ENCODE data around the gene ETV3. TPM values are rescaled to one million over a fixed set of nuclear protein-coding genes. Genes with fewer than 3 reads are reported as not detected.

ETV3 gene
- total RNA-seq, 1 experiment from 2014 or later = 21.2 TPM

GRCh38 chr1:157085421-157085820 is 52.8 kb downstream of the ETV3 start:
- H3K4me2 ChIP-seq (ENCODE audit: low read length) = no peak overlapping the region
- TF ChIP-seq CTCF (IDR thresholded peaks at IDR 0.05 in 2 of 3, conservative IDR thresholded peaks at IDR 0.05 in 1 of 3; ENCODE audit: borderline replicate concordance in 1 of 3, insufficient read depth in 1 of 3, low read depth in 2 of 3, low read length in 2 of 3) (no peak), EGR1 (IDR thresholded peaks at IDR 0.05; ENCODE audit: low read depth) (no peak), EZH2phosphoT487 (IDR thresholded peaks at IDR 0.05; ENCODE audit: borderline replicate concordance) (no peak), ZFX (IDR thresholded peaks at IDR 0.05) (no peak), ZBTB33 (IDR thresholded peaks at IDR 0.05; ENCODE audit: extremely low read depth, insufficient replicate concordance, low read length) (no peak), TCF7L2 (IDR thresholded peaks at IDR 0.05; ENCODE audit: borderline replicate concordance, extremely low read depth, insufficient read depth, insufficient read length) (no peak), REST (IDR thresholded peaks at IDR 0.05; ENCODE audit: low read depth) (no peak), CEBPB (IDR thresholded peaks at IDR 0.05; ENCODE audit: low read depth) (no peak), POLR2AphosphoS5 (IDR thresholded peaks at IDR 0.05; ENCODE audit: low read depth, low read length) (no peak), SIN3A (IDR thresholded peaks at IDR 0.05; ENCODE audit: low read depth) (no peak), ELF1 (IDR thresholded peaks at IDR 0.05; ENCODE audit: borderline replicate concordance, low read depth) (no peak)
- POLR2A ChIA-PET = no interaction called here
- CTCF ChIA-PET = interaction anchor here (1.5 kb wide), 1 partner anchor 70 kb away, joined by 6 read pairs; no protein-coding TSS in a partner anchor
- intact Hi-C loops (cut with micrococcal nuclease) = loop anchor here (10.0 kb wide), 1 partner anchor 399 kb away; no protein-coding TSS in a partner anchor
- H2AFZ ChIP-seq (ENCODE audit: low read depth, low read length, poor library complexity, severe bottlenecking) = no peak overlapping the region
- H3K36me3 ChIP-seq (ENCODE audit: control insufficient read depth in 1 of 2, insufficient read depth in 2 of 2, low read length in 2 of 2) = no peaks in the 10 kb centered on the region
- H3K4me1 ChIP-seq (ENCODE audit: control insufficient read depth in 1 of 2, insufficient read depth in 2 of 2, low read length in 2 of 2) = 0 out of 4 replicates have a peak, but pooled peaks cover 0 to 2% of the 10 kb centered on the region in 2 experiments
- no peak overlapping the region for H3K27ac ChIP-seq (ENCODE audit: low read depth, low read length)
- H3K9ac ChIP-seq (ENCODE audit: low read length) = no peak overlapping the region
- no peak for ATAC-seq
- H3K9me2 ChIP-seq (ENCODE audit: insufficient read depth) = no peaks in the 10 kb centered on the region
- DNase-seq (ENCODE audit: low read depth, low spot score) = no peak
- no peaks in the 10 kb centered on the region for H3K27me3 ChIP-seq (ENCODE audit: insufficient read depth, low read length)
- H3K4me3 ChIP-seq (replicated peaks in 1 of 2; ENCODE audit: low read depth in 1 of 2, low read length in 2 of 2) = no peak overlapping the region
- RAD21 ChIA-PET (ENCODE audit: low non-redundant PET in 1 of 2, low total read pairs in 2 of 2, uncharacterized antibody in 2 of 2, unreplicated experiment in 2 of 2) = no interaction called here
- H4K20me1 ChIP-seq (ENCODE audit: insufficient read depth) = no peaks in the 10 kb centered on the region
- no peaks in the 10 kb centered on the region for H3K9me3 ChIP-seq (ENCODE audit: control insufficient read depth in 1 of 2, insufficient read depth in 1 of 2, low read depth in 1 of 2, low read length in 2 of 2)
- BruUV-seq (replicated peaks) = no TSS peak
- no peaks in the 10 kb centered on the region for H3K79me2 ChIP-seq (ENCODE audit: insufficient read depth, low read length)
